DMS114 treated with DMSO at 0.1 percent for 48 hours (cell line): ENCODE results near the gene CD36.

Experiments used
- DNase-seq: peaks from one replicate; lab custom pipeline; 2025; ENCODE audit not compliant: unreplicated experiment; lab: John Stamatoyannopoulos, UW

Gene CD36

DNA sequence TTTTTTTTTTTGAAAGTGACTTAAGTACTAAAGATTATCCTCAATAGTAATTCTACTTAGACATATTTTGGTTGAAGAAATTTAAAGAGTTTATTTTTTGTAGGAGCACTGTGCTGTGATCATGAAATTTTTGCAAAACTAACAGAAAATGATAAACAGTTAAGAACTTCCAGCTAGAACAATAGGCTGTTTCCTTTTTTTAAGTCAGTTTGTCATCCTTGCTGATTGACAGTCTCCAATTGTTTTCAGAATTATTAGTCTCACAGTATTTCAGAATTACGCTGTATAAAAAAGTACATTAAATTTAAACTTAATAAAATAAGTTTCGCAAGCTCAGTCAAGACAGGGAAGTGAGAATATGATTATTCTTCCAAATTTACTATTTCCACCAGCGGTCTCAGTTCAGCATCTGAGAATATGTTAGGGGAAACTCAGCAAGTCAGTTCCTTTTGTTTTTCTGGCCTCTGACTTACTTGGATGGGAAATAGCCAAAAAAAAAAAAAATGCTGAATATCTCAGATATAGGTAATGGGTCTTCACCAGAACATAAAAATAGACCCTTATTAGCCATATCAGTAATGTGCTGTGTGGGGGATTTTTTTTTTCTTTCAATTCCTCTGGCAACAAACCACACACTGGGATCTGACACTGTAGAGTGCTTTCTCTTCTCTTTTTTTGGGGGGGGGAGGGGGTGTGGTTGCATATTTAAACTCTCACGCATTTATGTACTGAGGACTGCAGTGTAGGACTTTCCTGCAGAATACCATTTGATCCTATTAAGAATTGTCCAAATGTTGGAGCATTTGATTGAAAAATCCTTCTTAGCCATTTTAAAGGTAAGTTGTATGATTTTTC is at the start of gene CD36:
Gene CD36 (plus strand): TSS at position 732 of the 855 bp plus-strand sequence. CDS start 8,099 bp downstream, outside the sequence.
- no peak for DNase-seq

DNA sequence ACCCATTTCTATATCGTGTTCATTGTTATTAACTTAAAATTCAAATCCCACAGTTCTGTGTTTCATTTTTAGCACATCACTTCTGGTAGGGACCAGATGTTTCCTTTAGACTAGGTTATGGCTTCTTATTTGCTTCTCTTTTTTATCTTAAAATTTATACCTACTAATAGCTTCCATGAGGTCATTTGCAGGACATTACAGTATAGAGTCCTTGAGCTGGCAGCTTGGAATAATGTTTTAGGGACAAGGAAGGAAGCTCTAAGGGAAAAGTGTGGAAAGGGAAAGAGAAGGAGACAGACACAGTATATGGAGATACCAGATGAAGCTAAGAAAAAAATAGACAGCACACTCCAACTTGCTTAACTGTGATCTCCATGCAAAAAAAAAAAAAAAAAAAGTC is 48.8 kb upstream of the CD36 start:
- DNase-seq: no peak

DNA sequence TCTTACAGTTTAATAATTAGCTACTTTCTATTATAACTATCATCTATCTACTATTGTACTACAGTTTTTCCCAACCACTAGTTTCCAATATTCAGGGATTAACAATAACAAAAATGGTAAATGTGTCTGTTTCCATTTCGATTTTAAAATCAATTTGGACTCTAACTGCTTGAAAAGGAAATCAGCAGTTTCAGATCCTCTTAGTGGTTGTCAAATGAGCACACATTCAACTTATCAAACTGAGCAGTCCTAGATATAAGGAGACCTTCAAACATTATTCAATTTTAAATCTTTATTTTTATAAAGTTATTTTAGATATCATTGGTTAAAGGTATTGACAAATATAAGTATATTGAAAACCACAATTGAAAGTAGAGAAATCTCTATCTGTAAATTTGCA is 46.8 kb upstream of the CD36 start:
- DNase-seq: no peak

DNA sequence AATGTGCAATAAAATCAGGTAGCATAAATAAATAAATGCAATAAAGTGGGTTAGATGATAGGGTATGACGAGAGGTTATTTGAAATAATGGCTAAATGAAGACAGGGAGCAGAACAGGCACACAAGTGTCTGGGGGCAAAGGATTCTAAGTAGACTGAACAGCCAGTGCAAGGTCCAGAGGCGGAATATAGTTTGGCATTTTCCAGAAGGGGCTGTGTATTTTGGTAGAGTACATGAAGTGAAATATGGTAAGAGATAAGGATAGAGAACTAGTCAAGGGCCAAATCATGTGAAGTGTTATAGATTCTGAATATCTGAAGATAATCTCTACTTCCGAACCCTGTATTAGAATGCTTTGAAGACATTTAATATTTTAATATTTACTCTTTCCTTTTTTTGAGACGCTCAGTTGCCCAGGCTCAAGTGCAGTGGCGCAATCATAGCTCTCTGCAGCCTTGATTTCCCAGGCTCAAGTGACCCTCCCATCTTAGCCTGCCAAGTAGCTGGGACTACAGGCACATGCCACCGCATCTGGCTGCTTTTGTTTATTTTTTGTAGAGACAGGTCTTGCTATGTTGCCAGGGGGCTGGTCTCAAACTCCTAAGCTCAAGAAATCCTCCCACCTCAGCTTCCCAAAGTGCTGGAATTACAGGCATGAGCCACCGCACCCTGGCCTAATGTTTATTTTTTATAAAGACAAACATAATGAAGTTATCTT is 44.4 kb upstream of the CD36 start:
- no peak for DNase-seq

DNA sequence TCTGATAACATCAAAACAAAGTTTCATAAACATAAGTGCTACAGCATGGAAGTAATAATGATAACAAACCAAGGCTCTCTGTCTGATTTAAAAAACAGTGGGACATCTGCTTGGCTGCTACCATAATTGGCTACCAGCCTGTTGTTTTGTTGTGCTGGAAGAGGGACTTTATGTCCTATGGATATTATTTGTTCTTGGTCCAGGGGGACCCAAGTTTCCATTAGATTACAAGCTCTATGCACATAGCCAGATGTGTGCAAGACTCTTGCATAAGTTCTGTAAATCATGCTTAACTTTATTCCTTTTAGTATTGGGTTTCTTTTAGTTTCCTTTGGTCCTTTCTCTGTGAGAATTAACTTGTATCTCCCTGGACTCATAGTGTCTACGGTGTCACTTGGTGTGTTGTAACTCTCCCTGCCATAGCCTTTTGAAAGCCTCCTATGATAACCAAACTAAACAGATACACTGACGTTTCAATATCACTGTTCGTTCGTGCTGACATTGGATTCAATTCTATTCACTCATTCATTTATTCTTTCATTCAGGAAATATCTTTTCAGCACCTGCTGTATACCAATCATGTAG is 41.4 kb upstream of the CD36 start:
- DNase-seq: no peak

DNA sequence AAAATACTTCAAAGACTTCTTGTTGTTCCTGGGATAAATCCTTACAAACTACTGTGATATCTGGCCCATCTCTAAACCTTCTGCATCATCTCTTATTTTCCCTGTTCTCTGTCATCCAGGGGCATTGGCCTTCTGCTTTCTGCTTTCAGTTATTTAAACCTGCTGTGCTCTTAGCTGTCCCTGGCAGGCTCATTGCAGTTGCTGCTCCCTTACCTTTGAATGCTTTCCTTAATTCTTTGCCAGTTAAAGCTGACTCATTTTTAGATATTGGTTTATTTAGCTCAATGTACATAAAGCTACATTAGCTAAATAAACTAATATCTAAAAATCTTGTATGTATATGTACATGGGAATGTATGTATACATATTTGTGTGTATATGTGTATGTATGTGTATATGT is 40.6 kb upstream of the CD36 start:
- no peak for DNase-seq

DNA sequence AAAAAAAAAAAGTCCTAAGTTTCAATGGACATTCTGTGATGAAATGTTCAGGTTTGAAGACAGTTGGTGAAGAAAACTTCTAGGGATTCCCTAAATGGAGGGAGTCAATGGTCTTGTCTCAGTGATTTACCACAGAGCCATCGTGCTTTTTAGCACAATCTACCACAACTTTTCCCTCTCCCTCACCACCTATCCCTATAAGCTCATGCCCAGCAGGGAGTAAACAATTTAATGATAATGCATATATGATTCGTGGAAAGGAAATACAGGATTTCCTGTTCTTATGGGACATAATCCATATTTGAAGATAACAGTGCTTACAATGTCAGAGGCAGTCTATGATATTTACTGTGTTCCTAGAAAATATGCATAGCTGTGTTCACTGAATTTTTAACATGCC is 38.4 kb upstream of the CD36 start:
- no peak for DNase-seq

DNA sequence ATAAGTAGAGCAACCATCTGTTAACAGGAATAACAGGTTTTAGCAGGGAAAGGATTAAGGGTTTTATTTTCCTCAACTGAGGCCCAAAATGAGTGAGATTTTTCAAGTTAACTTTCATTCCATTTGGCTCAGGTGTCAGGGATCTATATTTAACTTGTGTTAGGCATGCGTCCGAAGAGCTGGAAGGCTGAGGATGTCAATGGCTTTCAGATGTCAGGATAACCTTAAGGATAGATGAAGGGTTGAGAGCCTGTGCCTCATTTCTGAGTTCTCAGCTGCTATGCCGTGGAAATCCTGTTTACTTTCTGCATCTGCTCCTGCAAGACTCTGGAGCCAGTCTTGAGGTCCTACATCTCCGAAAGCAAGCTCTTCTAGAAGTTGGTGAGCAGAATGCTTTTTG is 36.4 kb upstream of the CD36 start:
- DNase-seq: no peak

DNA sequence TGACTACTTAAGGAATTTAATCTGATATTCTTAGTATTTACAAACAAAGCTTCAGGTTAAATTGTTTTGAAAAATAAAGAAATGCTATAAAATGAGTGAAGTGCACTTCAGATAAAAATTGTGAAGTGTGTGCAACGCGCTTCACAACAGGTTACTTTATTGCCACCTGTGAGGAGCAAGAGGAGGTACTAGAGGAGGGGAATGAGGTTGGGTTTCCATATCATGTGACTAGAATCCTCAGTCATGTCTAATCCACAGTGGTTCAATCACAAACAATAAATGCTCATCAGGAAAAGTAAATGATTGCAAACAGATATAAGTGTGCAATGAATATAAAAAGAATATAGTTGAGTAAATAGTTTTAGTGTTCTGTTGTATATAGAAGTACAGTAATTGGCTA is 34.5 kb upstream of the CD36 start:
- no peak for DNase-seq

DNA sequence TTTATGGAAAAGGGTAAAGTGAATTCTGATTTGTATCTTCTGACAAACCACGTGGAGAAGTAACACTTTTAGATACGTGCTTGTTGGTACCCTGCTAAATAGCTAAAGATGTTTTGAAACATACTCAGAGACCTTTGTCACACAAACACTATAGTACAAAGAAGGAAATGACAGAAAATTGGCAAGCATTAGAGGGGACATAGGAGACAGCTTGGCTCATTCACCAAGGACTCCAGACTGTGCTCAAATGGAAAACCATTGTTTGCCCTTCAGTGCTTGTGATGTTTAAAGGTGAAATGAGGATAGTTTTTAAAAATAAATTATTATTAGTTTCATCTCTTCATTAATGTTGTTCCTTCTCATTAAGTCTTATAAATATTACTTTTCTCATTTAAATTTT is 34.0 kb upstream of the CD36 start:
- DNase-seq: no peak

DNA sequence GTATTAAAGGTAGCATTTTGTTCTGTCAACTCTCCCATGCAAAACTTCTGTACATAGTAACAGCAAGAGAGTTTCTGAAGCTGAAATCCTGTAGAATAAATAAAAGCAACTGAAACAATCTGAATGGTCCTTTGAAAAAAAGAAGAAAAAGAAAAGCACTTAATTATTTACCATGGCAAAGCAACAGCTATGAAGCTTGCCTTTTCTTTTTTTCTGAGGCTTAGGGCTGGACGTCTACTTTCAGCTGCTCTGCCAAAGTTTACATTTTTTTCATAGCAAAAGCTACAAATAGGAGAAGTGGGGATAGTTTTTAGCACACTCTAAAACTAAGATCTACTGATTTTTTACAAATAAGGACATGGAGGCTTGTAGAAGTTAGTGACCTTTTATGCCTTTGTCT is 31.3 kb upstream of the CD36 start:
- no peak for DNase-seq

DNA sequence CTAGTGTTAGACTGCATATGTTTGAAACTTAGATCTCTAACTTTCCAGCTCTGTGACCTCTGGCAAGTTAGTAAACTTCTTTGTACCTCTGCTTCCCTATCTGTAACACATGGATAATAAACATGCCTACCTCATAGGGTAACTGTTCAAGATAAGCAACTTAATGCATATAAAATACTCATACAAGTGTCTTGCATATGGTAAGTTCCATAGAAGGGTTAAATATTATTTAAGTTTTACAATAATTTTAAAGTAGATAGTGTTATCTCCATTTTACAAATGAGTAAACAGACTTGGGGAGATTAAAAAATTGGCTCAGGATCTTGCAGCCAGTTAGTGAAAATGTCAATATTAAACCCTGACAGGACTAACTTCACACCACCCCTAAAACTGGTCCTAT is 30.1 kb upstream of the CD36 start:
- no peak for DNase-seq

DNA sequence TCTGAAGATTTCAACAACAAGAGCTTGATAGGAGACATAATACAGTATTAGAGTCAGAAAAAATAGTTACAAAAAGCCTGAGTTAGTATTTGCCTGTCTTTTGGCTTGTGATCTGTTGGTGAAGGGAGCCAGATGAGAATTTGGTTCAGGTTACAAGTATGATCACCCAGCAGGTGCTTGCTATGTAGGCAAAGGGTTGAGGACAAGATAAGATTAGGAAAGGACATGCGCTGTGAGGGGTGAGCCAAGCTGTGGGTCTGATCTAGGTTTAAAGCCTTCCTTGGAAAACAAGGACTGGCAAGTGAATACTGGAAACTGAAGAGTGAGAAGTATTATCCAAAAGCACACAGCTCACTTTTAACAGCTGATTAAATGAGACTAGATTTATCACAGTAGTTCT is 28.7 kb upstream of the CD36 start:
- DNase-seq: no peak

DNA sequence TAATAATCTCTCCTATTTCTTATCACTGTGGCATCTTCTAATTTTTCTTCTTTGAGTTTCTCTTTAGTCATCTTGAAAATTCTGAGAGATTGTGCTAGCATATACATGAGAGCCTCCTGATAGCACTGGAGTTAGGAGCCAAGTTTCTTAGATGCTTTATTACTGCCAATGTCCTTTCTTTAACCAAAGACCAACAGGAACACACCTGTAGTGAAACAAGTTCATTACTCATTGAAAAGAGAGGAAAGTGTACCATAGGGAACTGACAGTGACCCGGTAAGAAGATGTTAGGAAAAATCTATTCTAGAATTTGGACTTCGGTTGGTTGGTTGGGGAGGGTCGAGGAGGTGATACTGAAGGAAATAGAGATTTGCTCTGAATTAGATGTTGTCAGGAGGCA is 27.1 kb upstream of the CD36 start:
- no peak for DNase-seq

DNA sequence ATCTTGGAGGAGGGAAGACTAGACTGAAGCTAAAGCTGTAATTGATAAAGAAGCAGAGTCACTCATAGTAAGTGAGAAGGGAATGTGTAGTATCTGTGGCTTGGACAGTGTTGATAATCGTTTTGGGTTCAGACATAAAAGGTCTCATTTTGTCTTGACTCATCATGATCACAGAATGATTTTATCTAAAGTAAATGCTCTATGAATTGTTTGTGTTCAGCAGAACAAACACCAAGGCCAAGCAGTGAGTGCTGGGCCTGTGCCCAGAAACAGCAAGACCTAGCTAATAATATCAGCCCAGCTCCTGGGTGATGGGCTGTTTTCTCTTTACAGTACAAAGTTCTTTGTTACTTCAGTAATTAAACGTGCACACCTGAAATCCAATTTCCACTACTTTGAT is 26.7 kb upstream of the CD36 start:
- DNase-seq: no peak

DNA sequence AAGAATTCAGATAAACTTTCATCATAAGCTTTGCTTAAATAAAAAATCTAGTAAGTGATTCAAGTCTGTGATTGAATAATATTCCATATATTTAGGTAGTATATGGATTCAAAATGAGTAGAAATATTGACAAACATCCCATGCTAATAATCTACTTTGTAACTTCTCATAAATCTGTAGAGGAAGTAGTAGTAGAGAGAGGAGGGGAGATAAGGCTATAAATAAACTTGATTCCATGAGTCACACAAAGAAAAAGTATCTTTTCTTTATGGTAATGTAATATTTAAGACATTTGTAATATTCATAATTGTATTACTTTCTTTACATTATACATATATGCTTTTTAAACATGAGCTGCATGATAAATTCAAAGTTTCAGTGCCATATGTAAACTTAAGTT is 25.6 kb upstream of the CD36 start:
- DNase-seq: no peak

DNA sequence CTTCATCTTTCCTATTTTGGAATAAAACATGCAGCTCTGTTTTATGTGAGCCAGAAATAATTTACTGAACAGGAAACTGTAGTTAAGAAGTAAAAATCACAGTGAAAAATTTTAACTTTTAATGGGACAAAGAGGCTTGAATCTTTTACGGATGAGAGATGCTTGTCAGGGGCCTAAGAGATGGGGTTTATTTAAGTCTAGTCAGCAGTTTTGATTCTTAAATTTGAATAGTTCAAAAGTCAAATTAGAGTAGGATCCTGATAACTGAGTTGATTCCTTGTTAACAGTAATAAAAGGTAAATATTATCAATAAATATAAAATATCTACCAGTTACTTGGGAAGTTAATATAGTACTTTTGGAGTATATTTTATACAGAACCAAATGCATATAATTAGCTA is 24.9 kb upstream of the CD36 start:
- DNase-seq: no peak

DNA sequence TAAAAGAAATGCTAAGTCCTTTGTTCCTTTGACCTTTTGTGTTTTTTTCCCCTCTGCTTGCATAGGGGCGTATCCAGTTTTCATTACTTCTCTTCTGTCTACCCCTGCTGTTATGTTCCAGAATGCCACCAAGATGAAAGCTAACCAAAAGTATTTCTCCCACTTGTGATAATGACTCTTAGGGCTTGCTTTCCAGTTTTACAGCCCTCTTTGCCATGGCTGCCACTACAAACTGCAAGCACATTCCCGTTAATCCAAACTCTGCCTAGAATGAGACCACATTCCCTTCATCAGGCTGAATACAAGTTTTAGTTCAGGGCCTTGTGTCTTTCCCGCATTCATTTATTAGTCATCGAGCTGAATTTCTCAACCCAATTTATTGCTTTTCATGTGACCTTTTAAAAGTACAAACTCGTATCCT is 23.6 kb upstream of the CD36 start:
- DNase-seq: no peak

DNA sequence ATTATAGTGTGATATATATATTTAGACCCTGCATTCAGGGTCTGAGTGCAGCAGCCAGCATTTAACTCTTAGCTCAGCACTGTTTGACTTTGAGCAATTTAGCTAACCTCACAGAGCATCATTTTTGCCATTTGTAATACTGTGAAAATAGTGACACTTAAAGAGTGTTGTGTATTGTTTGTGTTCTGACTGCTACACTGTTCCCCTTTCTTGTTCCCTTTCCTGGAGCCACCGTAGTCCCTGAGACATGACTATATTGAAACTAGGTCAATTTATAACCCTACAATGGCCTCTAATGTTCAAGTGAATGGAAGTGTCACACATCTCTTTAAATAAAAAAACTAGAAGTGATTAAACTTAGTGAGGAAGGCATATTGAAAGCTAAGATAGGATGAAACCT is 20.3 kb upstream of the CD36 start:
- DNase-seq: no peak

DNA sequence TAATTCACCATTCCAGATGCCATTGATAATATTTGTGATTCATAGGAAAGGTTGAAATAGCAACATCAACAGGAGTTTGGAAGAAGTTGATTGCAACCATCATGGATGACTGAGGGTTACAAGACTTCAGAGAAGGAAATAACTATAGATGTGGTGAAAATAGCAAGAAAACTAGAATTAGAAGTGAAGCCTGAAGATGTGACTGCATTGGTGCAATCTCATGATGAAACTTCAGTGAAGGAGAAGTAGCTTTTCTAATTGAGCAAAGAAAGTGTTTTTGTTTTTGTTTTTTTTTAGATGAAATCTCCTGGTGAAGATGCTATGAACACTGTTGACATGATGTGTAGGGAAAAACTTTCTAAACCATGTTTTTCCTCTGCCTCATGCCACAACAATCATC is 18.7 kb upstream of the CD36 start:
- no peak for DNase-seq

DNA sequence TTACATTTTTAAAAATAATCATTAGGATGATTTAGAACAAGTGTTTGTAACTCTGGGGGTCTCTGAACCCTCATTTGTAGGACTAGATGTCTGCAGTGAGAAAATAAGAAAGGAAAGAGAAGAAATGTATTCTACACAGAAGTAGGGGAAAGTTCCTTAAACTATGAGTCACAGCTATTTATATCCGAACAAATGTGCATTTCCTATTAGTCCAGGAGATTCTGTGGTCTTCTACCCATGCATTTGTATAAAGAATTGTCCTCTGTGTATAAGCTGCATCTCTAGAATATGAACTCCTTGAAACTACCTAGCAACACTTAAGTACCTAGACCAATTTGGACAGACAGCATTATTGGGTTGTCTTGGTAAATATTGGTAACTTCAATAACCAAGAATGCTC is 15.9 kb upstream of the CD36 start:
- no peak for DNase-seq
